Mesenteric fat pad (tissue), 1 donor: Measurements from ENCODE around the gene USH2A. TPM values are rescaled to one million over a fixed set of nuclear protein-coding genes. Genes with fewer than 3 reads are reported as not detected.

Experiments
- DNase-seq: peaks from one replicate; pipeline ENCODE4 v3.0.0-alpha.2; 2020; ENCODE audit warnings: low spot score
- total RNA-seq: library from RNA; stranded (reverse); fragmentation: NEBNext Ultra II Directional; extraction: Animal tissue kit (Norgen Biotek cat#: 25700); gene quantifications from one replicate; pipeline ENCODE4 v1.2.1, GENCODE V29; 2021
- donor health status: DM: yes; HTN: yes; CAD: no.

USH2A gene
- total RNA-seq, 1 donor from 2014 or later, result not detected

- no peak for DNase-seq
Measured at GRCh38 chr1:216281757-216282156, 141.5 kb downstream of the USH2A start.

- DNase-seq, result no peak
Measured at GRCh38 chr1:216270086-216270773, 153.0 kb downstream of the USH2A start.

GRCh38 chr1:216261631-216262030, 161.6 kb downstream of the USH2A start:
- no peak for DNase-seq

- no peak for DNase-seq
Measured at GRCh38 chr1:216258856-216259255, 164.4 kb downstream of the USH2A start.

- DNase-seq, result no peak
Measured at GRCh38 chr1:216258386-216258785, 164.9 kb downstream of the USH2A start.

- DNase-seq, result no peak
Measured at GRCh38 chr1:216250861-216251260, 172.4 kb downstream of the USH2A start.

- DNase-seq, result no peak
Measured at GRCh38 chr1:216248628-216249027, 174.6 kb downstream of the USH2A start.

- no peak for DNase-seq
Measured at GRCh38 chr1:216247937-216248336, 175.3 kb downstream of the USH2A start.

GRCh38 chr1:216246577-216247203, 176.6 kb downstream of the USH2A start:
- DNase-seq, result no peak

GRCh38 chr1:216238844-216239243, 184.4 kb downstream of the USH2A start:
- no peak for DNase-seq

GRCh38 chr1:216237927-216238542, 185.2 kb downstream of the USH2A start:
- no peak for DNase-seq

- no peak for DNase-seq
Measured at GRCh38 chr1:216224233-216224632, 199.0 kb downstream of the USH2A start.

- DNase-seq, result no peak
Measured at GRCh38 chr1:216223486-216223885, 199.8 kb downstream of the USH2A start.

- DNase-seq, result no peak
Measured at GRCh38 chr1:216222288-216222687, 201.0 kb downstream of the USH2A start.

GRCh38 chr1:216221260-216221700, 202.0 kb downstream of the USH2A start:
- DNase-seq, result no peak

GRCh38 chr1:216216305-216216704, 206.9 kb downstream of the USH2A start:
- DNase-seq, result no peak

- DNase-seq, result no peak
Measured at GRCh38 chr1:216215169-216215568, 208.1 kb downstream of the USH2A start.

- DNase-seq, result no peak
Measured at GRCh38 chr1:216212826-216213225, 210.4 kb downstream of the USH2A start.

- DNase-seq, result no peak
Measured at GRCh38 chr1:216210081-216210480, 213.2 kb downstream of the USH2A start.

- no peak for DNase-seq
Measured at GRCh38 chr1:216209125-216209524, 214.1 kb downstream of the USH2A start.

GRCh38 chr1:216207154-216207553, 216.1 kb downstream of the USH2A start:
- DNase-seq, result no peak

- DNase-seq, result no peak
Measured at GRCh38 chr1:216205176-216205575, 218.1 kb downstream of the USH2A start.

GRCh38 chr1:216201946-216202345, 221.3 kb downstream of the USH2A start:
- no peak for DNase-seq
